Hepatocyte (in vitro differentiated cells): ENCODE results near the gene SP140L.

Experiments used
- CTCF ChIP-seq: fragments of 200-600 bp; sonication (generic); IDR thresholded peaks from 2 replicates; pipeline ENCODE4 v1.5.1; 2016; ENCODE audit warnings: antibody characterized with exemption, mild to moderate bottlenecking; ENCODE audit not compliant: poor library complexity
- EZH2 ChIP-seq: fragments of 200-600 bp; sonication (generic); IDR thresholded peaks from 2 replicates; pipeline ENCODE4 v1.6.1; 2016; ENCODE audit warnings: antibody characterized with exemption, mild to moderate bottlenecking, borderline replicate concordance
- EZH2phosphoT487 ChIP-seq: fragments of 200-600 bp; sonication (generic); IDR thresholded peaks from one replicate; pipeline ENCODE4 v1.6.1; 2018; ENCODE audit warnings: antibody characterized with exemption, mild to moderate bottlenecking, low read depth, moderate library complexity; ENCODE audit not compliant: unreplicated experiment, severe bottlenecking

- TF ChIP-seq CTCF (no peak), EZH2phosphoT487 (no peak), EZH2 (no peak)
Observed at GRCh38 chr2:230416061-230416721, 89.2 kb downstream of the SP140L start, which contains the start of gene SP100.
